GM12865 (cell line): ENCODE measurements around the gene AZGP1.

Experiments
- DNase-seq: peaks from one replicate; pipeline ENCODE4 v3.0.0; 2010; ENCODE audit warnings: low read depth
- H3K4me3 ChIP-seq: 2 replicates; pipeline ENCODE4 v1.5.1; 2011; ENCODE audit warnings: mild to moderate bottlenecking, low read depth, low read length, control low read depth
- CTCF ChIP-seq: IDR thresholded peaks from 2 replicates; pipeline ENCODE4 v1.5.1; 2011; ENCODE audit warnings: low read length, control low read depth, low read depth, inconsistent platforms; ENCODE audit not compliant: insufficient read depth; ENCODE audit errors: missing control alignments

Gene AZGP1

GRCh38 chr7:99975782-99976521 is at the start of gene AZGP1:
Gene AZGP1, minus strand, starts transcription at chr7:99976031. Its CDS starts 11 bp downstream, at chr7:99976020.
- no peak for DNase-seq
- no peak within 1 kb of the TSS for H3K4me3 ChIP-seq
- TF ChIP-seq CTCF, result no peak

DNA sequence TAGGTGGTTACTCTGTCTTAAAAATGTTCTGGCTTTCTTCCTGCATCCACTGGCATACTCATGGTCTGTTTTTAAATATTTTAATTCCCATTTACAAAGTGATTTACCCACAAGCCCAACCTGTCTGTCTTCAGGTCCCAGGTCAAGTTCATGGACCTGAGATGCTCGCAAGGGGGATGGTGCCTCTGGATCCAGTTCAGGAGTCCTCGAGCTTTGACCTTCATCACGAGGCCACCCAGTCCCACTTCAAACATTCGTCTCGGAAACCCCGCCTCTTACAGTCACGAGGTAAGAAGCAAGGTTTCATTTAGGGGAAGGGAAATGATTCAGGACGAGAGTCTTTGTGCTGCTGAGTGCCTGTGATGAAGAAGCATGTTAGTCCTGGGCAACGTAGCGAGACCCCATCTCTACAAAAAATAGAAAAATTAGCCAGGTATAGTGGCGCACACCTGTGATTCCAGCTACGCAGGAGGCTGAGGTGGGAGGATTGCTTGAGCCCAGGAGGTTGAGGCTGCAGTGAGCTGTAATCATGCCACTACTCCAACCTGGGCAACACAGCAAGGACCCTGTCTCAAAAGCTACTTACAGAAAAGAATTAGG is 48.3 kb upstream of the AZGP1 start:
- DNase-seq, result no peak
- TF ChIP-seq CTCF, result no peak
- H3K4me3 ChIP-seq, result no peak overlapping the region

GRCh38 chr7:100023526-100023925 is 47.7 kb upstream of the AZGP1 start:
- DNase-seq, result no peak
- no peak overlapping the region for H3K4me3 ChIP-seq
- TF ChIP-seq CTCF, result no peak

- no peak for DNase-seq
- H3K4me3 ChIP-seq, result no peak overlapping the region
- no peak for TF ChIP-seq CTCF
Observed at GRCh38 chr7:100022621-100023020, 46.8 kb upstream of the AZGP1 start.

DNA sequence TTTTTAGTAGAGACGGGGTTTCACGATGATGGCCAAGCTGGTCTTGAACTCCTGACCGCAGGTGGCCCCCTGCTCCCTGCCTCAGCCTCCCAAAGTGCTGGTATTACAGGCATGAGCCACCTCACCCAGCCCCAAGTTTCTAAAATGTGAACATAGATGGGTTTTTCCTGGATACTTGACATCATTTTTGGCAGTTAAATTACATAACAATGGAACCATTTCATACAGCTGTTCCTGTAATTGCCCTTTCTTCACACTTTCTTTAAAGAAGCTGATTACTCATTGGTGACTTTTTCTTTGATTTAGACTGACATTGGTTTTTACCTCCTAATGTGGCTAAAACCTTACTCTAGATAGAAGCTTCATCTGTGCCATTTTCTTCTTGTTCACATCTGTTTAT is 45.5 kb upstream of the AZGP1 start:
- TF ChIP-seq CTCF, result no peak
- no peak overlapping the region for H3K4me3 ChIP-seq
- no peak for DNase-seq

DNA sequence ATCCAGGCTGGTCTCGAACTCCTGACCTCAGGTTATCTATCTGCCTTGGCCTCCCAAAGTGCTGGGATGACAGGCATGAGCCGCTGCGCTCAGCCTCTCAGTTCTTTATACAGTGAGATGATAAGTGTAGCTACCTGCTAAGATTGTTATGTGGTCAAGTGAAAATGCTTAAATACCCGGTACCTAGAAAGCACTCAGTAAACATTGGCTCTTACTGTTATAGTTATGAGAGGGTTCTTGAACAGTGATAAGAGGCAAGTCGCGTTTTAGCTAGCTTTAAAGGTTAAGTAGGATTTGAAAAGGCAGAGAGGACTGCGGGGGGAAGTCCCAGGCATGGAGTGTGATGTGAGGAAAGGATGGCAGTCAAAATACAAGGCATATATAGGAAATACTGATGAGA is 44.1 kb upstream of the AZGP1 start:
- H3K4me3 ChIP-seq, result no peak overlapping the region
- TF ChIP-seq CTCF, result no peak
- no peak for DNase-seq
